ENCODE results near the gene RPS16.

GRCh38 chr19:39430675-39431593 lies 4.8 kb downstream of the RPS16 start:
- no peak for TF ChIP-seq CTCF (IDR thresholded peaks at IDR 0.05)
- TF ChIP-seq POLR2A (IDR thresholded peaks at IDR 0.05), result no peak
